GM23248 (cell line): Measurements from ENCODE around the gene MAT2B.

ENCODE experiments used
- EZH2 ChIP-seq: fragments of 200-600 bp; sonication (generic); IDR thresholded peaks from 2 replicates; pipeline ENCODE4 v1.6.1; 2018; ENCODE audit warnings: antibody characterized with exemption, mild to moderate bottlenecking; ENCODE audit not compliant: insufficient read depth, poor library complexity, severe bottlenecking
- EZH2phosphoT487 ChIP-seq: fragments of 200-600 bp; sonication (generic); IDR thresholded peaks from 2 replicates; pipeline ENCODE4 v1.6.1; 2018; ENCODE audit warnings: antibody characterized with exemption, moderate library complexity, mild to moderate bottlenecking, low read depth; ENCODE audit not compliant: insufficient read depth

- no peak for TF ChIP-seq EZH2
- no peak for TF ChIP-seq EZH2phosphoT487
These were observed 38.6 kb downstream of the MAT2B start for GRCh38 chr5:163544041-163544440.
